Cardiac fibroblast (primary cell): ENCODE measurements around the gene COL13A1.

Experiments
- DNase-seq, 2 donors: peaks; one replicate each; pipeline versions ENCODE4 v3.0.0 to v3.0.0-alpha.2; 2010; ENCODE audit warnings: low read depth in 2 of 2
- H3K4me3 ChIP-seq, 2 donors: replicated peaks in 1 of 2; 1 replicate in 1 of 2; 2 replicates in 1 of 2; pipeline ENCODE4 v1.5.1; 2011; ENCODE audit warnings: low read depth in 2 of 2, low read length in 2 of 2, mild to moderate bottlenecking in 2 of 2, moderate library complexity in 1 of 2
- TF ChIP-seq, protein P1 (sequence below): IDR thresholded peaks from one replicate; pipeline ENCODE4 v1.5.1; 2011; ENCODE audit warnings: low read depth, mild to moderate bottlenecking, low read length, inconsistent platforms

Gene COL13A1

DNA sequence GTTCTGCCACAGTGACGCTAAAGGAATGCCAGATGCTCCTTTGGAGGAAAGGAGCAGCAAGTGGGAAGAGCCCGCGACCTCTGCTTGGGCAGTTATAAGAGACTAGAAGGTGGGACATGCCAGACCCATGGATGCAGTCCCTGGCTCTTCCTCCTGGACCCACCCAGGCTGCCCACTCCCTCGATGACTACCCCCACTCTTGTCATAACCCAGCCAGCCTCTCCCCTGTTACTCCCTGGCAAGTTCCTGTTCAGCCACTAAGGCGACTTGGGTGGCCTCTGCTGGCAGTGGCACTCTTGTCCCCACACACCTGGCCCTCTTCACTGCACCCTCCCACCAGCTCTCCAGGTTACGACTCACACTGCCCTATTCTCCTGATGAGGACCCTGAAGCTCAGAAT lies 33.5 kb downstream of the COL13A1 start:
- DNase-seq = no peak
- TF ChIP-seq, protein P1, sequence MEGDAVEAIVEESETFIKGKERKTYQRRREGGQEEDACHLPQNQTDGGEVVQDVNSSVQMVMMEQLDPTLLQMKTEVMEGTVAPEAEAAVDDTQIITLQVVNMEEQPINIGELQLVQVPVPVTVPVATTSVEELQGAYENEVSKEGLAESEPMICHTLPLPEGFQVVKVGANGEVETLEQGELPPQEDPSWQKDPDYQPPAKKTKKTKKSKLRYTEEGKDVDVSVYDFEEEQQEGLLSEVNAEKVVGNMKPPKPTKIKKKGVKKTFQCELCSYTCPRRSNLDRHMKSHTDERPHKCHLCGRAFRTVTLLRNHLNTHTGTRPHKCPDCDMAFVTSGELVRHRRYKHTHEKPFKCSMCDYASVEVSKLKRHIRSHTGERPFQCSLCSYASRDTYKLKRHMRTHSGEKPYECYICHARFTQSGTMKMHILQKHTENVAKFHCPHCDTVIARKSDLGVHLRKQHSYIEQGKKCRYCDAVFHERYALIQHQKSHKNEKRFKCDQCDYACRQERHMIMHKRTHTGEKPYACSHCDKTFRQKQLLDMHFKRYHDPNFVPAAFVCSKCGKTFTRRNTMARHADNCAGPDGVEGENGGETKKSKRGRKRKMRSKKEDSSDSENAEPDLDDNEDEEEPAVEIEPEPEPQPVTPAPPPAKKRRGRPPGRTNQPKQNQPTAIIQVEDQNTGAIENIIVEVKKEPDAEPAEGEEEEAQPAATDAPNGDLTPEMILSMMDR = no peak
- H3K4me3 ChIP-seq = no peak overlapping the region

DNA sequence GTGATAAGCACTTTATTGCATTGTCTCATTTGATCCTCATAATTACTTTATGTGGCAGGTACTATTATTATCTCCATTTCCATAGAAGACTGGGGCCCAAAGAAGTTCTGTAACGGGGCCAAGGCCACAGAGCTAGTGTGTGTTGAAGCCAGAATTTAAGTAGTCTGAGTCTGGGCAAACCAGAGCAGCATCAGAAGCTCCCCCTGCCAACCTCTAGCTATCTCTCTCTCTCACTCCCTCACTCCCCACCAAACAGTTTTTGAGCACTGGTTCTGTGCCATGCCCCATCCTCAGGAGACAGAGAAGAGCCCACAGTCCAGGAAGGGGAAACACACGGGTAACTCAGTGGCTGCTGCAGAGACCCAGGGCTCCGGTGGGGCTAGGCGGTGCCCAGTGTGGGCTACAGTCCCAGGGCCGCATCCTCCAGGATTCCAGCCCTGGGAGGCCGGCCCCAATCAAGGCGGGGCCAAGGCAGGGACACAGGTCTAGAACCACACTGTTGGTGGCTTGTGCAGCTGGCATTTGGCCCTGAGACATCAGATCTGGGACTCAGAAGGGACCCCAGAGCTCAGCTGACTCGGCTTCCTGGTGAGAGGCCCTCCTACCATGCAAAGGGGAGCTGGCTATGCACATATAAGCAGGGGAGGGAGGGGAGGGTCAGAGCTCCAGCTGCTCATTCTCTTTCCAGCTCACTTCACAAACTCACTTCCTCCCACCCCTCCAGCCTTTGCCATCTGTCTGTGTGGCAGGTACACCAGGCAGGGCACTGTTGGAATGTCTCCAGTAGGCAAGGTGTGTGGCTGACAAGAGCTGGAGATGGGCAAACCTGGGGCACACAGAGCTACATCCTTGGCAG lies 34.4 kb downstream of the COL13A1 start:
- DNase-seq = no peak
- no peak overlapping the region for H3K4me3 ChIP-seq

DNA sequence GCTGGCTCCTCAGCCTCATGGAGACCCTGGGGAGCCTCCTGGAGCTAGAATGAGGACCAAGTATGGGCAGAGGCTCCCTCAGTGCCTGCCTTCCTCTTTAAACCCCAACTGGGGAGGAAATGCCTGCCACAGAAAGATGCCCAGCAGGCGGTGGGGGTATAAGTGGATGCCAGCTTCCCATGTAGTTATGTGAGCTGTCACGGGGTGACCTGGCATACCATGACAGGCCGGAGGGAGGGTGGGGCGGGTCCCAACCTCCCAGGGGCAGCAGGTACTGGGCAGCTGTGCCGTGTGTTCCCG lies 35.0 kb downstream of the COL13A1 start:
- DNase-seq = no peak
- TF ChIP-seq, protein P1 = no peak
- H3K4me3 ChIP-seq = no peak overlapping the region

More for the DNA sequence above, 34.4 kb downstream of the COL13A1 start:
- TF ChIP-seq, protein P1 = no peak

DNA sequence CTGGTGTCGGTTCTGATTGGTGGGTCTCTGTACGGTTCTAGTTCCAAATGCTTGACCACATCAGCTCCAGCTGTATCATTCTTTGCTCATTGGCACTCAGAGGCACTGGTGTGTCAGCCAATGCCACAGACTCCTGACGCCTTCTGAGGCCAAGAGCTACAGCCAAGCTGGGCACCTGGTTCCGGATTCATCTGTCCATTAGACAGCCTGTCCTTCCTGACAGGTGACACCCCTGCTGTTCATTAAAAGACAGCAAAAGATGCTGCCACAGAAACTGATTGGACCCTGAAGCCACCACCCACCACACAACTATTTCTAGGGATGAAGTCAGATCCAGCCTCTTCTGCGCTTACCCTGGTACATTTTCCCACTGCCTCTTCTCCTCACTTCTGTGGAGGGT lies 35.6 kb downstream of the COL13A1 start:
- H3K4me3 ChIP-seq = no peak overlapping the region
- TF ChIP-seq, protein P1 = no peak
- DNase-seq = no peak

DNA sequence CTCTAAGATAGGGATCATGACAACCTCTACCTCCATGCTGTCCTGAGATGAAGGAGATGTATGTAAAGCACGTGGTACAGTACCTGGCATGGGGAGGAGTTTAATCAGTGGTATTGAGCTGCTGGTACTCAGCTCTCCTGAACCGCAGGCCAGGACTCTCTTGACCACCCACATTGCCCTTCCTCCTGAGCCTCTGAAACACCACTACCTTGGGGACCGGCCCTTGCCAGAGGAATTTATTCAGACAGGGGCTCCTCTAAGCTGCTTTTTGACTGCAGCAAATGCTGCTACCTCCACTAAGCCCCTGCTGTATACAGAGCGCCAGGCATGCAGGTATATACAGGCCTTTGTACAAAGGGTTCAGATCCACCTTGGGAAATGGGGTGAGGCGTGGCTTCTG lies 36.7 kb downstream of the COL13A1 start:
- H3K4me3 ChIP-seq = no peak overlapping the region
- TF ChIP-seq, protein P1 = no peak
- DNase-seq = no peak

DNA sequence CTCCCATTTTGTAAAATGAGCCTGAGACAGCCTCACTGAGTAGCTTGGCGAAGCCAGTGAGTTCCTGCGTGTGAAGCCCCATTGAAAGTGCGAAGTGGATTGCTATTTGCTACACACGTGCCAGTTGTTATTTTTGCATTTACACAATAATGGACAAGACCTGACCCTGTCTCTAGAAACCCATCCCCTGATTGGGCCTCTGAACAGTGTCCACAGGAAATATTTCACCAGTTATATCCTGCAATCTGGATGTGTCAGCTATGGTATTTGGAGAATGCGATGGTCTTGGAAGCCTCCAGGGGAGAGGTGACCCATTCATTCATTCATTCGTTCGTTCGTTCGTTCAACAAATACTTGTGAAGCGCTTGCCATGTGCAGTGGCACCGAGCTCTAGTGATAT lies 37.1 kb downstream of the COL13A1 start:
- TF ChIP-seq, protein P1 = no peak
- H3K4me3 ChIP-seq = no peak overlapping the region
- peak; percentile 73 to 86 for DNase-seq
